AG09309 (cell line): ENCODE results near the gene TMIGD2.
"Not testable (repeated sequence)": the region's sequence is repeated elsewhere in the genome, so short reads cannot be mapped to it uniquely, and the experiment has no call there.

Experiments
- DNase-seq: peaks from one replicate; pipeline ENCODE4 v3.0.0-alpha.2; 2010; ENCODE audit warnings: low read depth
- H3K4me3 ChIP-seq: 2 replicates; pipeline ENCODE4 v1.5.1; 2011; ENCODE audit warnings: mild to moderate bottlenecking, low read depth, low read length, moderate library complexity; ENCODE audit not compliant: control insufficient read depth
- TF ChIP-seq, protein P1 (sequence below): IDR thresholded peaks from 2 replicates; pipeline ENCODE4 v1.5.1; 2011; ENCODE audit warnings: mild to moderate bottlenecking, low read depth, low read length, inconsistent platforms; ENCODE audit not compliant: insufficient read depth, control insufficient read depth; ENCODE audit errors: missing control alignments

The TMIGD2 gene, protein sequence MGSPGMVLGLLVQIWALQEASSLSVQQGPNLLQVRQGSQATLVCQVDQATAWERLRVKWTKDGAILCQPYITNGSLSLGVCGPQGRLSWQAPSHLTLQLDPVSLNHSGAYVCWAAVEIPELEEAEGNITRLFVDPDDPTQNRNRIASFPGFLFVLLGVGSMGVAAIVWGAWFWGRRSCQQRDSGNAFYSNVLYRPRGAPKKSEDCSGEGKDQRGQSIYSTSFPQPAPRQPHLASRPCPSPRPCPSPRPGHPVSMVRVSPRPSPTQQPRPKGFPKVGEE

DNA sequence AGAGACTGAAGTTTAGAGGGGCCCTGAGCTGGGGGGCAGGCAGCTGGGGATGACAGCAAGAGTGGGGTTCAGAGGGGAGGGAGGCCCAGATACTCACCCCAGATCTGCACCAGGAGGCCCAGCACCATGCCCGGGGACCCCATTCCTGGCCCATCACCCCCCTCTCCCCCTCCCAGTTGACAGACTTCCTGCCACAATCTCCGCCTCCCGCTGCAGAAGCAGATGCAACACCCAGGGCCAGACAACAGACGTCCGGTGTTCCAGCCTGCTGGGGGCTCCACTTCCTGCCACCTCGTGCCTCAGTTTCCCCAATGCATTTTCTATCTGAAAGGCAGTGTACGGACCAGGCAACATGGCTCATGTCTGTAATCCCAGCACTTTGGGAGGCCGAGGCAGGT lies at the start of gene TMIGD2:
TSS of gene TMIGD2 (minus strand) at position 147 of the 398 bp plus-strand sequence. CDS start at position 143, 4 bp downstream.
- H3K4me3 ChIP-seq = no peak within 1 kb of the TSS
- TF ChIP-seq, protein P1, sequence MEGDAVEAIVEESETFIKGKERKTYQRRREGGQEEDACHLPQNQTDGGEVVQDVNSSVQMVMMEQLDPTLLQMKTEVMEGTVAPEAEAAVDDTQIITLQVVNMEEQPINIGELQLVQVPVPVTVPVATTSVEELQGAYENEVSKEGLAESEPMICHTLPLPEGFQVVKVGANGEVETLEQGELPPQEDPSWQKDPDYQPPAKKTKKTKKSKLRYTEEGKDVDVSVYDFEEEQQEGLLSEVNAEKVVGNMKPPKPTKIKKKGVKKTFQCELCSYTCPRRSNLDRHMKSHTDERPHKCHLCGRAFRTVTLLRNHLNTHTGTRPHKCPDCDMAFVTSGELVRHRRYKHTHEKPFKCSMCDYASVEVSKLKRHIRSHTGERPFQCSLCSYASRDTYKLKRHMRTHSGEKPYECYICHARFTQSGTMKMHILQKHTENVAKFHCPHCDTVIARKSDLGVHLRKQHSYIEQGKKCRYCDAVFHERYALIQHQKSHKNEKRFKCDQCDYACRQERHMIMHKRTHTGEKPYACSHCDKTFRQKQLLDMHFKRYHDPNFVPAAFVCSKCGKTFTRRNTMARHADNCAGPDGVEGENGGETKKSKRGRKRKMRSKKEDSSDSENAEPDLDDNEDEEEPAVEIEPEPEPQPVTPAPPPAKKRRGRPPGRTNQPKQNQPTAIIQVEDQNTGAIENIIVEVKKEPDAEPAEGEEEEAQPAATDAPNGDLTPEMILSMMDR = no peak
- DNase-seq = no peak

DNA sequence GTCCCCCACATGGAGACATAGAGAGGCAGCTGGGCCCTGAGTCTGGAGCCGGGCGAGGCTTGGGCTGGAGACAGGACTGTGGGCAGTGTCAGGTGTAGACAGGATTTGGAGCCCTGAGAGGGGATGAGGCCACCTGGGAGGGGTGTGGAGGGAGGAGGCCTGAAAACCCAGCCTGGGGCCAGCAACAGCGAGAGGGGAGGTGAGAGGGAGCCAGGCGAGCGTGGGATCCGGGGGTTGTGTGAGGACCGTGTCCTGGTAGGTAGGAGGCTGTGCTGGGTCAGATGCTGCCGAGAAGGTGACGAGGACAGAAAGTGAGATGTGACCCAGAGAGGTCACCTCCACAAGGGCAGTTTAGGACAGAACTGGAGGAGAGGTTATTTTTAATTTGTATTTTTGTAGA lies 48.5 kb upstream of the TMIGD2 start:
- no peak overlapping the region for H3K4me3 ChIP-seq
- TF ChIP-seq, protein P1 = no peak
- no peak for DNase-seq

DNA sequence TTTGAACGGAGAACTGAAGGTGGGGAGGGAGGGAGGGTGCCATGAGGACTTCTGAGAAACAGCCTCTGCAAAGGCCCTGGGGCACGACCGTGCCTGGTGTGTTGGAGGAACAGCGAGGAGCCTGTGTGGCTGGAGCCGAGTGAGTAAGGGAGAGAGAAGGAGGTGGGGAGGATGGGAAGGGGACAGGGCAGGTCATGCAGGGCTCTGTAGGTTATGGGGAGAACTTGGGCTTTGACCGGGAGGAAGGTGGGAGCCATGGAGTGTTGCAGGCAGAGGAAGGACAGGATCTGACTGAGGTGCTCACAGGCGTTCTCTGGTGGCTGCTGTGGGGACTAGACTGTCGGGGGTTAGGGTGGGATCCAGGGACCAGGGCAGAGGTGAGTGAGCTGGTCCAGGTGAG lies 47.9 kb upstream of the TMIGD2 start:
- no peak overlapping the region for H3K4me3 ChIP-seq
- no peak for DNase-seq
- TF ChIP-seq, protein P1 = no peak

DNA sequence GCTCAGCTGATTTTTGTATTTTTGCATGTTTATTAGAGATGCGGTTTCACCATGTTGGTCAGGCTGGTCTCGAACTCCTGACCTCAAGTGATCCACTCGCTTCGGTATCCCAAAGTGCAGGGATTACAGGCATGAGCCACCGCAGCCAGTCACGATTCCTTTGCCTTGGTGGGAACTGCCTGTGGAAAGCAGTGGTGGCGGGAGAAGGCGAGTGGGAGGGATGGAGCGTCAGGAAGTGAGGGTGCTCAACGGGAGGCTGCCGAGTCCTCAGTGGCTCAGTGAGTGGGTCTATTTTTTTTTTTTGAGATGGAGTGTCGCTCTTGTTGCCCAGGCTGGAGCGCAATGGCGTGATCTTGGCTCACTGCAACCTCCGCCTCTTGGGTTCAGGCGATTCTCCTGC lies 47.0 kb upstream of the TMIGD2 start:
- not testable (repeated sequence) for H3K4me3 ChIP-seq, DNase-seq

DNA sequence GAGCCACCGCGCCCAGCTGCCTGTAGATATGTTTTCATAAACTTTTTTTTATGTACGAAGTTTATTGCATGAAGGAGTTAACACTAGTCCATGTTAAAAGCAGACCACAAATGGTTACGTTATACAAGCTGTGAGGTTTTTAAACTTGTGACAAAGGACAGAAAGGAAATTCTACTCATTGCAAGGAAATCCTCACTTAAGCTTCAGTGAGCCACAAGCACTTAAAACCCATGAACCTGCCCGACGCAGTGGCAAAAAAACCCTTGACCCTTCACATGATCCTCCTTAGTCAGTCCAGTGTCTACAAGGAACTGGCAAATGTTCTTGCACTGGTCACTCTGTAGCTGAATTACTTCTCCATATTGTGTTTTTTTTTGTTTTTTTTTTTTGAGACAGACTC lies 45.3 kb upstream of the TMIGD2 start:
- H3K4me3 ChIP-seq = no peak overlapping the region
- TF ChIP-seq, protein P1 = no peak
- no peak for DNase-seq

DNA sequence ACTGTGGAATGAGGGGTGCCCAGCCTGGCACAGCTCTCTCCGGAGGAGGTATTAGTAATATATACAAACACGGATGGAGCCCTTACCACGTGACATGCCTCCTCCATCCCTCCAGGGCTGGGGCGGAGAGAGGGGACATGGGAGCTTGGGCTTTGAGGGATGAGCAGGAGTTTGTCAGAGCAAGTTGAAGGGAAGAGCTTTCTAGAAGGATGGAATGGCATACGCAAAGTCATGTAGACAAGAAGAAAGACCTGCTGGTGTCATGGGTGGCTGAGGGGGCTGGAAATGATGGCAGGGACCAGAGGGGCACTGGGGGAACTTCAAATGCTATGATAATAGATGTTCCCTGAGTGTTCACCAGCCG lies 43.8 kb upstream of the TMIGD2 start:
- no peak overlapping the region for H3K4me3 ChIP-seq
- TF ChIP-seq, protein P1 = no peak
- DNase-seq = no peak

DNA sequence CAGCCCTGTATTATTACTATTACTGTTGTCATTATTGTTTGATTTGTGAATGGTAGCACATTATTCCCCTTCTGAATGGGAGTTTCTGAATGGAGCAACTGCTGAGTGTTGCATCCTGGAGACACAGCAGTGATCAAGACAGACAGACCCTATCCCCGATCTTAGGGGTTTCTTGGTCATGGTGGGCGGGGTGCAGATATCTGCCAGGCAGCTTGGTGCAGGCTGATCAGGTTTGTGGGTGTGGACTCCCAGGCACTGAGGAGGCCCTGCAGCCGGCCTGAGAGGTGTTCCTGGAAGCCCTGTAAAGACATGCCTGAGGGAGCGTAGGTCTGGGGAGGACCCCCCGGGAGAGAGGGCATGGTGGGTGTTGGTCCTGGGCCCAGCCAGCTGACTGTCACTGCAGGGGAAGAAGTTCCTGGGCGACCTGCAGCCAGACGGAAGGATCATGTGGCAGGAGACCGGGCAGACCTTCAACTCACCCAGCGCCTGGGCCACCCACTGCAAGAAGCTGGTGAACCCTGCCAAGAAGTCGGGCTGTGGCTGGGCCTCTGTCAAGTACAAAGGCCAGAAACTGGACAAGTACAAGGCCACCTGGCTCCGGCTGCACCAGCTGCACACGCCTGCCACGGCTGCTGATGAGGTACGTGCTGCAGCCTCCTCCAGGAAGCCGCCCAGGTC lies 43.3 kb upstream of the TMIGD2 start:
- DNase-seq = no peak
- no peak overlapping the region for H3K4me3 ChIP-seq
- TF ChIP-seq, protein P1 = no peak
